ENCODE data around the gene CRY2.
"Not testable (repeated sequence)": the region's sequence is repeated elsewhere in the genome, so short reads cannot be mapped to it uniquely, and the experiment has no call there.

CRY2 gene

DNA sequence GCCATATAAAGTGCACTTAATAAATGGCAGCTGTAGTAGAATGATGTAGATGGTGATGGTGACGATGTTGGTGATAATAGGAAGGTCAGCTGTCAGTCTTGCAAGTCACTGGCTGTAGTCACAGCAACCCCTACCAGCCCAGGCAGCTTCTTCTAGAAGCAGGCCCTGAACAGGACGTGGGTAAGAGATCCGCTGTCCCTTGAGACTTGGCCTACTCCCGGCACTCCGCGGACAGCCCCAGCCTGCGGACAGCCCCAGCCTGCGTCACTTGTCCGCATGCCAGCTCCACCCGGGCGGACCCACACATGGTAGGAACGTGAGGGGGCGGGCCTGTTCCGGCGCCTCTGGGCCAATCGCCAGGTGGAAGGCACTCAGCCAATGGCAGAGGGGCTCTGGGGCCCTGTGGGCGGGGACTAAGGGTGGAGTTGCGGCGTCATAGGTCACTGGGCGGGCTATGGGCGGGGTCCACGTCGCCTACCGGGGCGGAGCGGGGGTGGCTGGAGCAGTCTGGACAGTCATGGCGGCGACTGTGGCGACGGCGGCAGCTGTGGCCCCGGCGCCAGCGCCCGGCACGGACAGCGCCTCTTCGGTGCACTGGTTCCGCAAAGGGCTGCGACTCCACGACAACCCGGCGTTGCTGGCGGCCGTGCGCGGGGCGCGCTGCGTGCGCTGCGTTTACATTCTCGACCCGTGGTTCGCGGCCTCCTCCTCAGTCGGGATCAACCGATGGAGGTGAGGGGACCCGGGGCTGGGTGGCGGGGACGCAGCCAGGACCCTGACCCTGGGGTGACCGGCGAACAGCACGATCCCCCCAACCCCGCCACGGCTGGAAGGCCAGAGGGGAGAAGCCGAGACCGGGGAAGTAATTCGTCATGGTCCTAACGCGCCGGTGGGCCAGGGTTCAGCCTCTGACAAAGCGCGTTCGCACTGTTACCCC, at the start of gene CRY2:
Gene CRY2 (plus strand): TSS at position 502 of the 937 bp plus-strand sequence. CDS start 16 bp downstream, at position 518.
- DNase-seq (ENCODE audit: low read depth) = peak; percentile 98

DNA sequence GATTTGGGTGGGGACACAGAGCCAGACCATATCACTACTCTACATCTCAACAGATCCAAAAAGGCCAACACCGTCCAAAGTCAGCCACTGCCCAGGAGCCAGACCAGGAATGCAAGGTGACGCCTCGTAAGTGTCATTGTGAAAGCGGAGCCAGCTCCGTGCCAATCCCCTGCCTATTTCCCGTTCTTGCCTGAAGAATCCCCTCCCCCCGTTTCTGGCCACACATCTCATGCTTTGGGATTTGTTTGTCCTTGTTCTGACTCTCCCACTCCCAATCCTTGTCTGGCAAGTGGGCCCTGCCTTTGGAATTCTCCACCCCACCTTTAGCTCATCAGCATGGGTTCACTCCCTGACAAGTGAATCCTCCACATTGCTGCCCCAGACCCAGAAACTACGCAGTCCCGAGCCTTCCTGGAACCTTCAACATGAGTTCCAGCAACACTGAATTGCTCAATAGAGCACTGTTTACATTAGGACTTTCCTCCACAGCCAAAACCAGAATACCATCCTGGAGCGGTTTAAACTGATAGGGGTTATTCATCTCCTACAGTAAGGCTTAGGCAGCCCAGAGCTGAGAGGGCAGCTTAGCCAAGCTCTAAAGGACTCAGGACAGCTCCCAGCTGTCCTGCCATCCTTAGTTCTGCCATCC, 48.4 kb upstream of the CRY2 start:
- DNase-seq (ENCODE audit: low read depth) = no peak

DNA sequence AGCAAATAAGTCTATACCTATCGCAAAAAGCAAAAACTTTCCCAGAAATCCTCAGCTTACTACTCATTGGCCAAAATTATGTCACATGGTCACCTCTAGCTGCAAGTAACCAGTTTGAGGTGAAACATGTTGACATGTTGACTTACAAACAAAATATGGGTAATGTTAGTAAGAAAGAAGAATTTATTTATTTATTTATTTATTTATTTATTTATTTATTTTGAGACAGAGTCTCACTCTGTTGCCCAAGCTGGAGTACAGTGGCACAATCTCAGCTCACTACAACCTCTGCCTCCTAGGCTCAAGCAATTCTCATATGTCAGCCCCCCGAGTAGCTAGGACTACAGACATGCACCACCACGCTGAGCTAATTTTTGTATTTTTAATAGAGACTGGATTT, 47.7 kb upstream of the CRY2 start:
- no peak for DNase-seq (ENCODE audit: low read depth)

DNA sequence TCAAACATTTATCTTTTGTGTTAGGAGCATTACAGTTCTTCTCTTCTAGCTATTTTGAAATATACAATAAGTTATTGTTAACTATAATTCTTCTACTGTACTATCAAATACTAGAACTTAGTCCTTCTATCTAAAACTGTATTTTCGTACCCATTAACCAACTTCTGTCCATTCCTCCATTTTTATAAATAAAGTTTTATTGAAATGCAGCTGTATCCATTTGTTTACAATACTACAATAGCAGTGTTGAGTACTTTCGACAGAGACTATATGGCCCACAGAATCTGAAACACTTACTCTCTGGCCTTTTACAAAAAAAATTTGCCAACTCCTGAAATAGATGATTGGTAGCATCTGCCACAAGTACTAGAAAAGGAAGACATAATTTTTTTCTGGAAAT, 47.0 kb upstream of the CRY2 start:
- DNase-seq (ENCODE audit: low read depth) = no peak

DNA sequence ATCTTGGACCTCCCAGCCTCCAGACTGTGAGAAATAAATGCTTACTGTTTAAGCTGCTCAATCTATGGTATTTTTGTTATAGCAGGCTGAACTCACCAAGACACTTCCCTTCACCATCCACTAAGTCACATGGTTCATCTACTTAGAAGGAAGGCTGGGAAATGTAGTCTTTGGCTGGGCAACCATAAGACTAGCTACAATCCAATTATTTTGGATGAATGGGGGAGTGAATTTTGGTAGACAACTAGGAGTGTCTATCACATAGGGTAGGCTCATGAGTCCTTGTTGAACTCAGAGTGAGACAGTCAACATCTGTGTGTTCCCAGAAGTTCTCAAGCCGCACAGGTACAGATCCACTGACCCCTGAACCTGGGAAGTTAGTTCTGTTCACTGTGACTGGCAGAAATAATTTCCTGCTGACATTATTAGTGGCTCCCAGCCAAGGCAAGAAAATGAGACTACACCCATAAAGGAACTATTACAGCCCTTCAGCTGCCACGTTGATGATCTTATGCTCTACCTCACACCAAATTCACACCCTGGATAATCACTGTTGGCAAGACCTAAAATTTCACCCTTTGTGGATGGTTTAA, 45.5 kb upstream of the CRY2 start:
- DNase-seq (ENCODE audit: low read depth) = no peak

DNA sequence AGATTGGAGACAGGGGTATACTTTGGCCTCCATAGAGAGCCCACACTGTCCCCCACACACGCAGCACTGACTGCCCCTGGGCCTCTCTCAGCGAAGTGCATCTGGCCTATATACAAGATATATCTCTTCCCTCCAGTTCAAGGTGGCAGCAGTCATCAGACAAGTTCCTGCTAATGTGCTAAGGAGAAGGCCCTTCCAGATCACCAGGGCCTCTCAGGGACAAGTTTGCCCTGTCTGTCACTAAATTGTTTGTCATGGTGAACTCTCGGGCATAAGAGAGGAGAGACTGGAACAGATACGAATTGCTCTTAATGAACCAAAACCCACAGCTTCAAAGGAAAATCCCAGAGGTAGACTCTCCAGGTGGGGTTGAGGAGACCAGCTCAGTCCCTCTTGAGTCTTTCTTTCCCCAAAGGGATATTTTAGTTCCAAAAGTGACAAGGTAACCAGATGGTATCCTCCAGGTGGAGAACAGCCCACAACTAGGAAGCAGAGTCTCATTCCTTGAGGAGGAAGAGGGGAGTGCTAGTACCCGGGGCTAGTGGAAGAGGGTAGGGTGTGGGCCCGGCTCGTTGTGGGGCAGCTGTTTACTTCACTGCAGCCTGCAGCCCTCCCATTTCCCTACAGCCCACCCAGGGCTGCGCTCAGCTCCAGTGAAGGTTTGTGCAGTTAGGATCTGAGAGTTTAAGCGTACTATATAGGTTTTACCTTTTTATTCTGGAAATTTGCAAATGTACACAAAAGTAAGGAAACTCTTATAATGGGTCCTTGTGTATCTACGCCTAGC, 44.6 kb upstream of the CRY2 start:
- DNase-seq (ENCODE audit: low read depth) = no peak

DNA sequence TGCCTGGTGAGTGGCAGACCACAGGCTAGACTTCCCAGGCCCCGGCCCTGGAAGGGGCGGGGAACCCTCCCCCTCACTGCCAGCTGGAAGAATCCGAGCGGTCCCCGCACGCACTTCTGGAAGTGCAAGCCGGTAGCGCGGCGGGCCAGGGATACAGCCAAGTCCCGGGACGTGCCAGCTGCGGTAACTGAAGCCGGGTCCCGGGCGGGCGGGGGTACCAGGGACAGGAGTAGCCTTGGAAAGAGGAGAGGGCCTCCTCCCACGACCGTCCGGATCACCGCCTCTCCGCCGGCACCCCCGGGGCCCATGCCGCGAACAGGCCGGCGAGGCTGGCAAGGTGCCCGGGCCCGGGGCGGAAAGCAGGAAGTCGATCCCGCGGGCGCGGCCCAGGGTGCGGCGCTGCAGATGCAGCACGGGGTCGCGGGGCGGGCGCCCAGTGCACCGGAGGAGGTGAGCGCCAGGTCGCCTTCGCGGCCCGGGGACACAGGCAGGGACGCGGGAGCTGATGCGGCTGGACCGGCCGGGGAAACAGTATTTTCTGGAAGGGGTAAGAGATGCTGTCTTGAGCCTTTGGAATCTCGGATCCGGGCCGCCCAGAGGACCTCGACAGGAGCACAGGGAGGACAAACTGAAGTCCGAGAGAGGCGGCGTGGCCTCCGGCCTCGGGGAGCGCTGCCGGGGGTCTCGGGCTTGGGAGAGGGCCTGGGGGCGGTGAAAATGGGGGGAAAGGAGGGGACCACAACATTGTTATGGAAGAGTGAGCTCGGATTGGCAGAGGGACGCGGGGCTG, 43.1 kb upstream of the CRY2 start:
- peak; percentile 33 for DNase-seq (ENCODE audit: low read depth)

DNA sequence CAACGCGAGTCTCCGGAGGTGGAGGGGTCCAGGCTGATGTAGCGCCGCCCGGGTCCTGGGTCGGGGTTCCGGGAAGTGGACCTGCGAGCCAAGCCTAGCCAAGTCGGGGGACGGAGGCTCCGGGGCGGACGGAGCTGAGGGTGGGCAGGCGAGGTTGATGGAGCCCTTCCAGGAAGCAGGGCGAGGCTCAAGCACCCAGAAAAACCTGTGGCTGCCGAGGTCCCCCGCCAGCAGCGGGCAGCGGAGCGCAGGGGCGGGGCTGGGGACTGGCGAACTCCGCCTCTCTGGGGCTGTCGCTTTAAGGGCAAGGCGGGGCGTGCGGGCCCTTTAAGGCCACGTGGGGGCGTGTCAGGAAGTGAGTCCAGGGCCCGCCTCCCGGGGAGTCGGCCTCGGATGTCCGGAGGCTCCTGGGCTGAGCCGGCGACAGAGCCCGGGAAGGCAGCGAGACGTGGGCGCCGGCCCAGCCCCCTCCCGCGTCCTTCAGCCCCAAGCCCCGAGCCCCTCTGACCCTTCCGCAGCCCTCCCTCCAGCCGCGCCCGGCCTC, 42.4 kb upstream of the CRY2 start, which contains the start of gene SLC35C1:
Gene SLC35C1 (plus strand): TSS at position 389 of the 544 bp plus-strand sequence. CDS start 653 bp downstream, outside the sequence.
- peak; percentile 83 for DNase-seq (ENCODE audit: low read depth)

DNA sequence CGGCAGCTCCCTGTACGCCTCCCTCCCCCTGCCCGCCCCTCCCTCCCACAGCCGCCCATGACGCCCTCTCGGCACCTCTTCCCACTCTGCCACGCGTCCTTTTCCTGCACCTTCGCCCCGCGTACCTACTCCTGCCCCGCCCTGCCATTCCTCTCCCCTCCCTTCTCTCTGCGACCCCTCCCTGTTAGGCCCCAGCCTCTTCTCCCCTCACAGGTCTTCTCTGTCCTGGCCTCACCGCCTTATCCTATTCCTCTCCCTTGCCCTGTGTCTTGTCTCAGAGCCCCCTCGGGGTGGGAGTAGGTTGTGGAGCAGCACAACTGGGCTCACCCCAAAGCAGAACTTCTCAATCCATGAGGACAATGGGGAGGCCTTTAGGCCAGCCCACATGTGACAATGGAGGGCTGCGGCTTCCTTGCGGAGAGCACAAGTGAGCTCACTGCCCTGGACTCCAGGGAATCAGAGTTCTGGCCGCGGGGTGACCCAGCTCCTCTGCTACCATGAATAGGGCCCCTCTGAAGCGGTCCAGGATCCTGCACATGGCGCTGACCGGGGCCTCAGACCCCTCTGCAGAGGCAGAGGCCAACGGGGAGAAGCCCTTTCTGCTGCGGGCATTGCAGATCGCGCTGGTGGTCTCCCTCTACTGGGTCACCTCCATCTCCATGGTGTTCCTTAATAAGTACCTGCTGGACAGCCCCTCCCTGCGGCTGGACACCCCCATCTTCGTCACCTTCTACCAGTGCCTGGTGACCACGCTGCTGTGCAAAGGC, 41.8 kb upstream of the CRY2 start:
- DNase-seq (ENCODE audit: low read depth) = no peak

DNA sequence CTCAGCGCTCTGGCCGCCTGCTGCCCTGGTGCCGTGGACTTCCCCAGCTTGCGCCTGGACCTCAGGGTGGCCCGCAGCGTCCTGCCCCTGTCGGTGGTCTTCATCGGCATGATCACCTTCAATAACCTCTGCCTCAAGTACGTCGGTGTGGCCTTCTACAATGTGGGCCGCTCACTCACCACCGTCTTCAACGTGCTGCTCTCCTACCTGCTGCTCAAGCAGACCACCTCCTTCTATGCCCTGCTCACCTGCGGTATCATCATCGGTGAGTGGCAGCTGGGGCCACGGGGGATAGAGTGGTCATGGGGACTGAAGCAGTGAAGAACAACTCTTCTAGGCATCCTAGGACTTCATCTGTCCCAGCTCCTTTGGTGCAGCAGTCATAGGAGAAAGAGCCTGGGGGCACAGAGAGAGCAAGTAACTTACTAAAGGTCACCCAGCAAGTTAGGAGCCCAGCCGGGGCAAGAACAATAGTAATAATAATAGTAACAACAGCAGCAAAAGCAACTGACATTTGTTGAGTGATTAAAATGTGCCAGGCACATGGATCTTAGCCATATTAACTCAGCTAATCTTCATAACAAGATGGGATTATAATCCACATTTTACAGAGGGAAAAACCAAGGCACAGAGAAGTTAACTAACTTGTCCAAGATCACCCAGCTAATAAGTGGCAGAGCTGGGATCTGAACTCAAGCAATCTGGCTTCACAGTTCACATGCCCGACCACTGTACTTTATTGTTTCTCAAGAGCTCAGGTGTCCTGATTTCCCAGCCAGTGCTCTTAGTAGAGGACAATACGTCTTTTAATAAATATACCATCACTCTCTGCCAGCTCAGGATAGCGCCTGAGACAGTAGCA, 41.0 kb upstream of the CRY2 start:
- no peak for DNase-seq (ENCODE audit: low read depth)

DNA sequence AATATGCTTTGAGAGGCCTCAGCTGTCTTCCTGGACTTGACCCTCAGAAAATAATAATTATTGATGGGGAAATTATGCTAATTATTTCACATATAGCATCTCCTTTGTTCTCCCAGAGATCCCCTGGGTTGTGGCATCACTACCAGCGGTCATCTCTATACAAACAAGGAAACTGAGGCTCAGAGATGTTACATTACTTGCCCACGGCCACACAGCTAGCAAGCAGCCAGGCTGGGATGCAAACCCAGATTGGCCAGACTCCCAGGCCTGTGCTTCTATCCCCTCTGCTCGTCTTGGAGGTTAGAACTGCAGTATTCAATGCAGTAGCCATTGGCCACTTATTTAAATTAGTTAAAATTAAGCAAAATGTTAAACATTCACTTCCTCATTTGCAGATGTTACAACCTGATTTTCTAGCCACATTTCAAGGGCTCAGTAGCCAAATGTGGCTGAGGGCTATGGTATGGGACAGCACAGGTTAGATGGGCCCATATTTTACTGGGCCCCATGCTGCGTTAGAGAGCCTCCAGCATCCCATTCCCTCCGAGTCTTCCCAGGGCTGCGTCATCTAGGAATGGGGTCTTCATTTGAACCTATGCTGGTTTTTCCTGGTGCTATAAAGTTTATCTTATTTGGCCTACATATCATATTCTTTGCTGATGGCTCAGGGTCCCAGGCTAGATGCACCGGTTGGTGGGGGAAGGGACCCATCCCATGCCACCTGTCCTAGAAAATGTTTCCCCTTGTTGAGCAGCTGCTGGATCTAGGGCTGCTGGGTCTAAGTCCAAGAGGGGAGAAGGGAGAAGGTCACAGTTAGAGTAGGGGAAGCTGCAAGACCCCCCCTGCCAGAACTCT, 40.1 kb upstream of the CRY2 start:
- DNase-seq (ENCODE audit: low read depth) = no peak

DNA sequence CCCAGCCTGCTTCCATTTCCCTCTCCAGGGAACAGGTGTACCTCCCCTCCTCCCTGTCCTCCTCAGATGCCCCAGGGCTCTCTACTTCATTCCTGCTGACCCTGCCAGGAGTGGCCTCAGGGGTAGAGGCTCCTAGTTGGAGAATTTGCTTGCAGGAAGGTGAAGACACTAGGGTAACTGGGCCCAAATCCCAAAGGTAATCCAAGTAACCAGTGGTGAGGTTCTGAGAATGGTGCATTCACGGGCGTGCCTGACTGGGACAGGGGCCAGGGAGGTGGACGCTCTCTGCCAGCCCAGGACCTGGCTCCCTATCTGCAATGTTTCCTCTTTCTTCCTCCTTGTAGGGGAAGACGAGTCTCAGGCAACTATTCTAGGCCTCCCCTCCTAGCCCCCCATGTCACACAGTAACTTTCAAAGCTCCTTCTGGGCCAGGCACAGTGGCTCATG, 39.5 kb upstream of the CRY2 start:
- no peak for DNase-seq (ENCODE audit: low read depth)

DNA sequence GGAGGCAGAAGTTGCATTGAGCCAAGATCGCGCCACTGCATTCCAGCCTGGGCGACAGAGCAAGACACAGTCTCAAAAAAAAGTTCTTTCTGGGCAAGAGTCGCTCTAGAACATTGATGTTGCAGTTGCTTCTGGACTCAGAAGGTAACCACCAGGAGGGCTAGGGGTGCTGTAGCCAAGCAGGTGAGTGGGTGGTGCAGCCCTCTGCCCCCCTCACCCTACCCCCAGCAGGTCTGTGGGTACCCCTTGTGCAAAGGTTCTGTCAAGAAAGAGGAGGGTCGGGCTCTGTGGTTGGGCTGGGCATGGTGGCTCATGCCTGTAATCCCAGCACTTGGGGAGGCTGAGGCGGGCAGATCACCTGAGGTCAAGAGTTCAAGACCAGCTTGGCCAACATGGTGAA, 38.8 kb upstream of the CRY2 start:
- DNase-seq (ENCODE audit: low read depth) = not testable (repeated sequence)

DNA sequence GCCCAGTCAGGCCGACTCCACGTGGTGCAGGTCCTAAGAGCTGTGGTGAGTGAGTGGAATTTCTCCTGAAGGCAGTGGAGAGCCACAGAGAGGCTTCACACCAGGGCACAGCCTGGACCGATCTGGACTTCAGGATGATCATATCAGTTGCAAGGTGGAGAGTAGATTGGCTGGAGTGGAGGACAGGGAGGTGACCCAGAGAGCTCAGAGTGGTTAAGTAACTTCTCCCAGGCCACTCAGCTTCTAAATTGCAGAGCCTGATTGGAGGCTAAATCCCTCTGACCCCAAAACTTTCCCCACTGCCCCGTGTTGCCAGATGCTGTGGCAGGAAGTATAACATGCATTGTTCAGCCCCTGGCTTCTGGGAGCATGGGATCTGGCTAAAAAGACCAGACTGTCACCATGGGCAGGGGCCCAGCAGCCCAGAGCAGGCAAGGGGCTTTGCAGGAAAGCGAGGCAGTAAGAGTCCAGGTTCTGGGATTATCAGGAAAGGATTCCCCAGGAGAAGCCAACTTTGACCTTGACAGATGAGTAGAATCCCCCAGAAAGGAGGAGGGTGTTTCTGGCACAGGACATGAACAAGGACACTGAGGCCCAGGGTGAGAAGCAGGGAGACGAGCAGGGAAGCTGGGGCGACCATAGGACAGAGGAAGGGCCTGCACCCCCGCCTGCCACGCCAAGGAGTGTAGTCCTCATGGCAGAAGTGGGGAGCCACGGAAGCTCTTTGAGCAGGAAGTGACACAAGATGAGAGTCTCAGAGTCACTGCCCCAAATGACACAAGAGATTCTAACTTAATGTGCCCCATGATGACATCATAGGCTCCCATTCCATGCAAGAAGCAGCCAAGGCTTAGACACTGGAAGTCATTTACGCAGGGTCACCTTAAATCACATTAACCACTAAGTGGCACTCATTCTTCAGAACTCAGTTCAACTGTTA, 37.5 kb upstream of the CRY2 start:
- DNase-seq (ENCODE audit: low read depth) = no peak

DNA sequence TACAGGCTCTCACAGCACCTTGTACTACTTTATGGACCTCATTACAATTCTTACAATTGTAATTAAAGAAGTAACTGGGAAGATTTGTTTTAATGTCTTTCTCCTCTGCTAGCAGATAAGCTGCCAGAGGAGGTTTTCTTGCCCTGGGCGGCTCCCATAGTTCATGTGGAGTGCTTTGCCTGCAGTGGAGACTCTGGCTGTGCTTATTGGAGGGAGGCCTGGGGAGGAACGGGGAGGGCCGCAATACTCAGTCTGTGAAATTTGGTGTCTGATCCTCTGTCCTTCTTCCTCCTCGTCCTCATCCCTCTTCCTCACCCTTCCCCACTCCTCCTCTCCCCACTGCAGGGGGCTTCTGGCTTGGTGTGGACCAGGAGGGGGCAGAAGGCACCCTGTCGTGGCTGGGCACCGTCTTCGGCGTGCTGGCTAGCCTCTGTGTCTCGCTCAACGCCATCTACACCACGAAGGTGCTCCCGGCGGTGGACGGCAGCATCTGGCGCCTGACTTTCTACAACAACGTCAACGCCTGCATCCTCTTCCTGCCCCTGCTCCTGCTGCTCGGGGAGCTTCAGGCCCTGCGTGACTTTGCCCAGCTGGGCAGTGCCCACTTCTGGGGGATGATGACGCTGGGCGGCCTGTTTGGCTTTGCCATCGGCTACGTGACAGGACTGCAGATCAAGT, 36.7 kb upstream of the CRY2 start:
- DNase-seq (ENCODE audit: low read depth) = no peak

DNA sequence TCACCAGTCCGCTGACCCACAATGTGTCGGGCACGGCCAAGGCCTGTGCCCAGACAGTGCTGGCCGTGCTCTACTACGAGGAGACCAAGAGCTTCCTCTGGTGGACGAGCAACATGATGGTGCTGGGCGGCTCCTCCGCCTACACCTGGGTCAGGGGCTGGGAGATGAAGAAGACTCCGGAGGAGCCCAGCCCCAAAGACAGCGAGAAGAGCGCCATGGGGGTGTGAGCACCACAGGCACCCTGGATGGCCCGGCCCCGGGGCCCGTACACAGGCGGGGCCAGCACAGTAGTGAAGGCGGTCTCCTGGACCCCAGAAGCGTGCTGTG, 36.2 kb upstream of the CRY2 start:
- DNase-seq (ENCODE audit: low read depth) = no peak
